OCI-LY1 (cell line): ENCODE results near the gene TAGLN.

ENCODE experiments used
- EZH2 ChIP-seq: fragments of 200-600 bp; sonication (generic), shearing (Covaris generic); IDR thresholded peaks from 2 replicates; pipeline ENCODE4 v1.8.0; 2017; ENCODE audit warnings: borderline replicate concordance, mixed run types, mild to moderate bottlenecking, antibody characterized with exemption, low read length, moderate library complexity, mixed read lengths
- TF ChIP-seq, protein P1 (sequence below): fragments of 200-600 bp; sonication (generic), shearing (Covaris generic); IDR thresholded peaks from 2 replicates; pipeline ENCODE4 v1.5.1; 2017; ENCODE audit warnings: mild to moderate bottlenecking, antibody characterized with exemption, low read length, moderate library complexity, mixed read lengths

GRCh38 chr11:117256573-117256972 is 57.4 kb downstream of the TAGLN start:
- TF ChIP-seq, protein P1, sequence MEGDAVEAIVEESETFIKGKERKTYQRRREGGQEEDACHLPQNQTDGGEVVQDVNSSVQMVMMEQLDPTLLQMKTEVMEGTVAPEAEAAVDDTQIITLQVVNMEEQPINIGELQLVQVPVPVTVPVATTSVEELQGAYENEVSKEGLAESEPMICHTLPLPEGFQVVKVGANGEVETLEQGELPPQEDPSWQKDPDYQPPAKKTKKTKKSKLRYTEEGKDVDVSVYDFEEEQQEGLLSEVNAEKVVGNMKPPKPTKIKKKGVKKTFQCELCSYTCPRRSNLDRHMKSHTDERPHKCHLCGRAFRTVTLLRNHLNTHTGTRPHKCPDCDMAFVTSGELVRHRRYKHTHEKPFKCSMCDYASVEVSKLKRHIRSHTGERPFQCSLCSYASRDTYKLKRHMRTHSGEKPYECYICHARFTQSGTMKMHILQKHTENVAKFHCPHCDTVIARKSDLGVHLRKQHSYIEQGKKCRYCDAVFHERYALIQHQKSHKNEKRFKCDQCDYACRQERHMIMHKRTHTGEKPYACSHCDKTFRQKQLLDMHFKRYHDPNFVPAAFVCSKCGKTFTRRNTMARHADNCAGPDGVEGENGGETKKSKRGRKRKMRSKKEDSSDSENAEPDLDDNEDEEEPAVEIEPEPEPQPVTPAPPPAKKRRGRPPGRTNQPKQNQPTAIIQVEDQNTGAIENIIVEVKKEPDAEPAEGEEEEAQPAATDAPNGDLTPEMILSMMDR, result no peak
- no peak for TF ChIP-seq EZH2
